Uterus (tissue), 4 donors: ENCODE measurements around the gene GOLIM4. TPM values are rescaled to one million over a fixed set of nuclear protein-coding genes. Genes with fewer than 3 reads are reported as not detected.

ENCODE experiments used
- DNase-seq, 2 donors: peaks; one replicate each; pipeline ENCODE4 v3.0.0-alpha.2; 2019 to 2020
- H3K27ac ChIP-seq, 2 donors: fragments of 200-600 bp; sonication (generic); 1 replicate in 1 of 2; 2 replicates in 1 of 2; pipeline ENCODE4 v1.5.1; 2016 to 2018
- H3K27me3 ChIP-seq, 2 donors: fragments of 200-600 bp; sonication (generic); one replicate each; pipeline ENCODE4 v1.5.1; 2018 to 2019; ENCODE audit warnings: control low read depth in 1 of 2
- H3K36me3 ChIP-seq, 2 donors: fragments of 200-600 bp; sonication (generic); one replicate each; pipeline ENCODE4 v1.5.1; 2019; ENCODE audit warnings: control low read depth in 1 of 2
- H3K4me1 ChIP-seq, 2 donors: fragments of 200-600 bp; sonication (generic); one replicate each; pipeline ENCODE4 v1.5.1; 2018 to 2019; ENCODE audit warnings: control low read depth in 1 of 2
- H3K4me3 ChIP-seq, 2 donors: fragments of 200-600 bp; sonication (generic); 1 replicate in 1 of 2; 2 replicates in 1 of 2; pipeline ENCODE4 v1.5.1; 2018 to 2019; ENCODE audit warnings: mild to moderate bottlenecking in 1 of 2
- H3K9me3 ChIP-seq, 2 donors: fragments of 200-600 bp; sonication (generic); one replicate each; pipeline ENCODE4 v1.5.1; 2019; ENCODE audit warnings: control low read depth in 1 of 2
- POLR2A ChIP-seq, 2 donors: fragments of 450-650 bp; IDR thresholded peaks; one replicate each; pipeline ENCODE4 v1.6.1; 2016; ENCODE audit warnings: antibody characterized with exemption in 2 of 2, mild to moderate bottlenecking in 1 of 2, moderate library complexity in 1 of 2
- intact Hi-C: fragments of 100-400 bp; cut with DNase I; formaldehyde crosslinking; loops from one replicate; pipeline ENCODE4 v1.15.1; 2023; ENCODE audit warnings: low total_unique reads
- total RNA-seq, 4 donors: library from RNA; depleted of rRNA in 3 of 4; stranded (reverse); fragments of >200 nt in 3 of 4; gene quantifications; one replicate each; pipeline versions ENCODE4 v1.1.0 to v1.2.4, GENCODE V29; 2014 to 2023
- TF ChIP-seq, protein P1 (sequence below), 4 experiments: fragments of 200-600 bp in 2 of 4; fragments of 450-650 bp in 2 of 4; sonication (generic) in 2 of 4; IDR thresholded peaks; one replicate each; pipeline ENCODE4 v1.5.1; 2016 to 2019; ENCODE audit warnings: antibody characterized with exemption in 4 of 4, mild to moderate bottlenecking in 2 of 4, moderate library complexity in 1 of 4
- donor health status: DM: yes; HTN: yes; CAD: no.

GOLIM4 gene
- total RNA-seq, 4 donors from 2014 or later = 21.0 to 85.1 (median 29.7) TPM

GRCh38 chr3:168088106-168088720 is 7.5 kb downstream of the GOLIM4 start:
- H3K4me3 ChIP-seq = no peak overlapping the region
- no peaks in the 10 kb centered on the region for H3K27me3 ChIP-seq
- no peak for DNase-seq
- intact Hi-C loops = no loop called here
- H3K27ac ChIP-seq = no peak overlapping the region
- H3K4me1 ChIP-seq = peaks cover 6 to 10% of the 10 kb centered on the region in 2 donors
- H3K36me3 ChIP-seq = no peaks in the 10 kb centered on the region
- no peaks in the 10 kb centered on the region for H3K9me3 ChIP-seq
- TF ChIP-seq, protein P1, sequence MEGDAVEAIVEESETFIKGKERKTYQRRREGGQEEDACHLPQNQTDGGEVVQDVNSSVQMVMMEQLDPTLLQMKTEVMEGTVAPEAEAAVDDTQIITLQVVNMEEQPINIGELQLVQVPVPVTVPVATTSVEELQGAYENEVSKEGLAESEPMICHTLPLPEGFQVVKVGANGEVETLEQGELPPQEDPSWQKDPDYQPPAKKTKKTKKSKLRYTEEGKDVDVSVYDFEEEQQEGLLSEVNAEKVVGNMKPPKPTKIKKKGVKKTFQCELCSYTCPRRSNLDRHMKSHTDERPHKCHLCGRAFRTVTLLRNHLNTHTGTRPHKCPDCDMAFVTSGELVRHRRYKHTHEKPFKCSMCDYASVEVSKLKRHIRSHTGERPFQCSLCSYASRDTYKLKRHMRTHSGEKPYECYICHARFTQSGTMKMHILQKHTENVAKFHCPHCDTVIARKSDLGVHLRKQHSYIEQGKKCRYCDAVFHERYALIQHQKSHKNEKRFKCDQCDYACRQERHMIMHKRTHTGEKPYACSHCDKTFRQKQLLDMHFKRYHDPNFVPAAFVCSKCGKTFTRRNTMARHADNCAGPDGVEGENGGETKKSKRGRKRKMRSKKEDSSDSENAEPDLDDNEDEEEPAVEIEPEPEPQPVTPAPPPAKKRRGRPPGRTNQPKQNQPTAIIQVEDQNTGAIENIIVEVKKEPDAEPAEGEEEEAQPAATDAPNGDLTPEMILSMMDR (IDR thresholded peaks at IDR 0.05) = no peak
- TF ChIP-seq POLR2A (IDR thresholded peaks at IDR 0.05) = no peak

- Histone ChIP-seq H3K36me3 (no peaks in the 10 kb centered on the region), H3K27me3 (no peaks in the 10 kb centered on the region), H3K4me1 (peaks cover 0 to 3% of the 10 kb centered on the region in 2 donors), H3K9me3 (no peaks in the 10 kb centered on the region), H3K4me3 (no peak overlapping the region), H3K27ac (no peak overlapping the region)
- DNase-seq = no peak
- intact Hi-C loops = no loop called here
- TF ChIP-seq, protein P1 (IDR thresholded peaks at IDR 0.05) = no peak
- no peak for TF ChIP-seq POLR2A (IDR thresholded peaks at IDR 0.05)
Measured at GRCh38 chr3:168087539-168087938, 8.2 kb downstream of the GOLIM4 start.

DNA sequence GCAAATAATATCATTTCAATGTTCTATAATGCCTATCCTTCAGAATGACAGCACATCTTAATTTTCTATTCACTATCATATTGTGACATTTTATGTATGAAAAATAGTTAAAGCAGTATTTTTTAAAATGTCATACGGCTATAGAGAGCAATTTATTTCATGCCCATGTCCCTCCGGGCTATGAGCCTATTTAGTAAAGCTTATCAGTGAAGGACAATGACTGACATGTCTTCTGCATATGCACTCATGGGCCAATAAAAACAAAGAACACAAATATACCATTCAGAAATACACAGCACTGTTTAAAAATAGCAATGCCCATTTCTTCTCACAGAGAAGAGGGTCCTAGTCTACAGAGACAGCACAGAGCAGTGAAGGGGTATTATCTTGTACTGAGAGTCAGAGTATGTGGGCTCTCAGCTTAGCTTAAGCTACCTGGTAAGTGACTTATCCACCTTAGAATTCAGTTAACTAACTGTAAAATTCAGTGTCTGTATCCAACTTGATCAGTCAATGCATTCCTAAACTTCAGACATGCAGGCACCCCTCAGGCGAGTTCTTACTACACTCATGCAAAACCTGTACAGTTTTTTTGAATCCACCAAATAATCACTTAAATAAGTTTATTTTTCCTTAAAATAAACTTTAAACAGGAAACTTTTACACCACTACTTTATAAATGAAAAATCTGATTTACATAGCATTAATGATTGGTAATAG is 9.0 kb downstream of the GOLIM4 start:
- H3K4me3 ChIP-seq = no peak overlapping the region
- intact Hi-C loops = no loop called here
- H3K9me3 ChIP-seq = no peaks in the 10 kb centered on the region
- no peak for DNase-seq
- TF ChIP-seq POLR2A (IDR thresholded peaks at IDR 0.05) = no peak
- TF ChIP-seq, protein P1 (IDR thresholded peaks at IDR 0.05) = no peak
- peaks cover 0 to 3% of the 10 kb centered on the region in 2 donors for H3K4me1 ChIP-seq
- H3K27me3 ChIP-seq = no peaks in the 10 kb centered on the region
- no peaks in the 10 kb centered on the region for H3K36me3 ChIP-seq
- no peak overlapping the region for H3K27ac ChIP-seq

DNA sequence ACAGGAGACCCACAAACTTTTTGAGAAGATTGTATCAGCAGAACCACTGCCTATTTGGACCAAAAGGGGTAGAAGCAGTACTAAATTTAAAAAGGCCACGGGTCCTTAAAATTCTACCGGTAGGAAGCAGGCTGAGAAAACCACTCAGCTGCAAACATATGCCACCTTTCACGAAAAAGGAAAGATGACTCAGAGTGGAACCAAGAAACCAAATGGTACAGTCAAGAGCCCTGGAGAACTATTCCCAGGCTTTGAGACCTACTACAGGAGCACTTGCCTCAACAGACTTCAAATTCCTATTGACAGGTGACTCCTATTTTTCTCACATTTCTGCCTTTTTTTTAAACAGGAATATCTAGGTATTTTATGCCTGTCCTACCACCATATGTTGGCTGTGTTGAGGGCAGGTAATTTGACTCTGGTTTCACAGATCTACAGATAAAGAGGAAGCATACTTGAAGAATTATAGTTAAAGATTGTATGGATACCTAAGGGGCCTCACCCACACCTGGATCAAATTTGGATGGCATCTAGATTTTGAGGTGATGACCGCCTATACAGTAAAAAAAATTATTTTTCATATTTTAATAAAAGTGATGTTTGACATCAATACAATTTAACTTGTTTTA is 10.1 kb downstream of the GOLIM4 start:
- TF ChIP-seq, protein P1 (IDR thresholded peaks at IDR 0.05) = no peak
- Histone ChIP-seq H3K27me3 (no peaks in the 10 kb centered on the region), H3K27ac (no peak overlapping the region), H3K4me1 (peaks cover 0 to 3% of the 10 kb centered on the region in 2 donors), H3K4me3 (no peak overlapping the region), H3K9me3 (no peaks in the 10 kb centered on the region), H3K36me3 (no peaks in the 10 kb centered on the region)
- intact Hi-C loops = no loop called here
- DNase-seq = no peak

- TF ChIP-seq, protein P1 (IDR thresholded peaks at IDR 0.05) = no peak
- TF ChIP-seq POLR2A (IDR thresholded peaks at IDR 0.05) = no peak
- Histone ChIP-seq H3K27me3 (no peaks in the 10 kb centered on the region), H3K27ac (no peak overlapping the region), H3K36me3 (no peaks in the 10 kb centered on the region), H3K4me1 (no peaks in the 10 kb centered on the region), H3K4me3 (no peak overlapping the region), H3K9me3 (no peaks in the 10 kb centered on the region)
- intact Hi-C loops = no loop called here
- no peak for DNase-seq
Measured at GRCh38 chr3:168083906-168084305, 11.8 kb downstream of the GOLIM4 start.
